ENCODE results near the gene WDR87. TPM values are rescaled to one million over a fixed set of nuclear protein-coding genes. Genes with fewer than 3 reads are reported as not detected.

Gene WDR87
- total RNA-seq, 1 donor from 2014 or later: not detected

DNA sequence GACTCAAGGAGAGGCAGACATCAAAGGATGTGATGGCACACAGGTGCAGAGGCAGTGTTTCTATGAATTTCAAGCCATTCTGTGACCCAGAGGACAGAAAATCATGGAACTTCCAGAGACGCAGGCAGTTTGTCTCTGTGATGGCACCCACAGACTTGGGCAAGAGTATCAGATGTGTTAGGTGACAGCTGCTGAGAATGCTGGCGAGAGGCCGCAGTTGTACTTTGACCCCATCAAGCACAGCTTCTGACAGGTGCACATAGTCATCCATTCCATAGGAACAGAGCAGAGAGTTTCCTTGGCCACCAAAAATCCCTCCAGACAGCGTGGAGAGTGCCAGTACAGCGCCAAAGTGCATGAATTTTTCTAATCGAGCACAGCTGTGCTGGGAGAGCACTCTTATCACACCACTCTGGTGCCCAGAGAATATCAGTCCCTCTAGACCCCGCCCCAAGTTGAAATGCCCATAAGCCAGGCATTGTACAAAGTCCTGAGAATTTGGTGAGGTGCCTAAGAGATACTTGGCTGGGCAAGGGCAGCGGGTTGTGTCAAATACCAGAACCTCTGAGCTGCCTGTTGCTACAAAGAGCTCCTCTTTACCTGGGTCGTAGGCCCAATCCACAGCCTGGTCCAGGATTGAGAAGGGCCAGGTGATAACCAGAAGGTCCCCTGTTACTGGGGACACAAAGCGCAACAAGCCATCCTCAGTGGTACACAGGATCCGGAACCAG is 12.4 kb downstream of the WDR87 start:
- Histone ChIP-seq H3K36me3 (no peaks in the 10 kb centered on the region), H3K27ac (no peak overlapping the region), H3K9me3 (no peaks in the 10 kb centered on the region), H3K27me3 (peaks cover 11% of the 10 kb centered on the region), H3K4me3 (no peak overlapping the region), H3K4me1 (no peaks in the 10 kb centered on the region)
- DNase-seq: no peak
- ATAC-seq: no peak
- intact Hi-C loops (cut with DNase I): no loop called here
- TF ChIP-seq, protein P1, sequence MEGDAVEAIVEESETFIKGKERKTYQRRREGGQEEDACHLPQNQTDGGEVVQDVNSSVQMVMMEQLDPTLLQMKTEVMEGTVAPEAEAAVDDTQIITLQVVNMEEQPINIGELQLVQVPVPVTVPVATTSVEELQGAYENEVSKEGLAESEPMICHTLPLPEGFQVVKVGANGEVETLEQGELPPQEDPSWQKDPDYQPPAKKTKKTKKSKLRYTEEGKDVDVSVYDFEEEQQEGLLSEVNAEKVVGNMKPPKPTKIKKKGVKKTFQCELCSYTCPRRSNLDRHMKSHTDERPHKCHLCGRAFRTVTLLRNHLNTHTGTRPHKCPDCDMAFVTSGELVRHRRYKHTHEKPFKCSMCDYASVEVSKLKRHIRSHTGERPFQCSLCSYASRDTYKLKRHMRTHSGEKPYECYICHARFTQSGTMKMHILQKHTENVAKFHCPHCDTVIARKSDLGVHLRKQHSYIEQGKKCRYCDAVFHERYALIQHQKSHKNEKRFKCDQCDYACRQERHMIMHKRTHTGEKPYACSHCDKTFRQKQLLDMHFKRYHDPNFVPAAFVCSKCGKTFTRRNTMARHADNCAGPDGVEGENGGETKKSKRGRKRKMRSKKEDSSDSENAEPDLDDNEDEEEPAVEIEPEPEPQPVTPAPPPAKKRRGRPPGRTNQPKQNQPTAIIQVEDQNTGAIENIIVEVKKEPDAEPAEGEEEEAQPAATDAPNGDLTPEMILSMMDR (IDR thresholded peaks at IDR 0.05): no peak

DNA sequence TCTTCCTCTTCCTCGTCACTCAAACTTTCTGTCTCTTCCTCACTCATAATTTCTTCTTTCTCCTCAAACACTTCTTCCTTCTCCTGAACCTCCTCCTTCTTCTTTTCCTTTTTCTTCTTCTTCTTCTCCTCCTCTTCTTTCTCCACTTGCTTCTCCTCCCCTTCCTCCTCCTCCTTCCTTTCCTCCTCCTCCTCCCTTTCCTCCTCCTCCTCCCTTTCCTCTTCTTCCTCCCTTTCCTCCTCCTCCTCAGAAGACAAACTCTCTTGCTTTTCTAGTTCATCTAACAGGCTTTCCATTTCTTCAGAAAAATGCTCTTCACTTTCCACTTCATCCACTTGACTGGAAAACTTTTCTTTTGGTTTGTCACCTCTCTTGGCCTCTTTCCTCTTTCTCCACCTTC is 19.8 kb downstream of the WDR87 start:
- no peaks in the 10 kb centered on the region for H3K9me3 ChIP-seq
- H3K27me3 ChIP-seq: peaks cover 9% of the 10 kb centered on the region
- no peak for DNase-seq
- H3K36me3 ChIP-seq: no peaks in the 10 kb centered on the region
- intact Hi-C loops (cut with DNase I): no loop called here
- TF ChIP-seq, protein P1 (IDR thresholded peaks at IDR 0.05): no peak
- no peaks in the 10 kb centered on the region for H3K4me1 ChIP-seq
- ATAC-seq: no peak
- H3K4me3 ChIP-seq: no peak overlapping the region
- H3K27ac ChIP-seq: no peak overlapping the region

DNA sequence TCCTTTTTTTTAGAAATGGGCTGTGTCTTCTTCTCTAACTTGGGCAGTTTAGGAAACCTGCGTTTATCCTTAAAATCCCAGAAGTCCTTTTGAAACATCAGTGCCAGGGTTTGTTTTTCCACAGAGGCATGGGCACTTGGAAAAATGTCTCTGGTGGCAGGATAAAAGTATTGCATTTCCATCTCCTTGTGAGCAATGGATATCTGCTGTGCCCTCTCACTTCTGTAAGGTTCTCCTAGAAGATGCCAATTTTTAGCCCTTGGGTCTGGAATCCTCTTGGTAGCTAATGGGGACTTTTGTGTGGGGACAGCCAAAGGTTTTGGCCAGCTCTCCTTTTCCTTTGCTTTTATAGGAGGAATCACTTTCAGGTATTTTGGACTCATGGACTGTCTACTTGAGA is 21.0 kb downstream of the WDR87 start:
- TF ChIP-seq, protein P1 (IDR thresholded peaks at IDR 0.05): no peak
- Histone ChIP-seq H3K27ac (no peak overlapping the region), H3K4me3 (no peak overlapping the region), H3K27me3 (peaks cover 9% of the 10 kb centered on the region), H3K9me3 (no peaks in the 10 kb centered on the region), H3K36me3 (no peaks in the 10 kb centered on the region), H3K4me1 (no peaks in the 10 kb centered on the region)
- intact Hi-C loops (cut with DNase I): no loop called here
- no peak for DNase-seq
- ATAC-seq: no peak

DNA sequence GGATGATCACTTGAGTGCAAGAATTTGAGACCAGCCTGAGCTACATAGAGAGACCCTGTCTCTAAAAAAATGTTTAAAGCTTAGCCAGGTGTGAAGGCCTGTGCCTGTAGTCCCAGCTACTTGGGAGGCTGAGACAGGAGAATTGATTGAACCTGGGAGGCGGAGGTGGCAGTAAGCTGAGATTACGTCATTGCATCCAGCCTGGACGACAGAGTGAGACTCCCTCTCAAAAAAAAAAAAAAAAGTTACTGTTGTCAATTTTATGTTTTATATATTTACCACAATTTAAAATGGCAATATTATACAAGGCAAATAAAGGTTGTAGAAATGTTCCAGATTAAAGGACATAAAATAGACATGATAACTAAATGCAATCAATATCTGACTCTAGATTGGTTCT is 29.2 kb downstream of the WDR87 start:
- Histone ChIP-seq H3K36me3 (no peaks in the 10 kb centered on the region), H3K4me1 (no peaks in the 10 kb centered on the region), H3K27me3 (no peaks in the 10 kb centered on the region), H3K4me3 (no peak overlapping the region), H3K9me3 (no peaks in the 10 kb centered on the region), H3K27ac (no peak overlapping the region)
- DNase-seq: no peak
- no peak for ATAC-seq
- TF ChIP-seq, protein P1 (IDR thresholded peaks at IDR 0.05): no peak
- intact Hi-C loops (cut with DNase I): no loop called here

DNA sequence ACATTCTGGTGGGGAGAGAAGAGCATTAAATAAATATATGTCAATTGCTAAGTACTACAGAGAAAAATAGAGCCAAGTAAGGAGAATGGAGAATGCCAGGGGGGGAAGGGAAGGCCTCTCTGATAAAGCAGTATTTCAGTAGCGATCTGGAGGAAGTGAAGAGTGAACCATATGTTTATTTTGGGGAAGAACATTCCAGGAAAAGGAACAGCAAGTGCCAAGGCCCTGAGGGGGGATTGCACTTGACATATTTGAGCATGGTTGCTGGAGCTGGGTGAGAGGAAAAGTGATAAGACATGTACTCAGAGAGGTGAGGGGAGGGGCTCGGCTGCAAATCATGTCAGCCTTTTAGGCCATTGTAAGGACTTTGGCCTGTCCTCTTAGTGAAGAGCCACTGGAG is 30.4 kb downstream of the WDR87 start:
- TF ChIP-seq, protein P1 (IDR thresholded peaks at IDR 0.05): no peak
- DNase-seq: no peak
- ATAC-seq: peak; percentile 63

DNA sequence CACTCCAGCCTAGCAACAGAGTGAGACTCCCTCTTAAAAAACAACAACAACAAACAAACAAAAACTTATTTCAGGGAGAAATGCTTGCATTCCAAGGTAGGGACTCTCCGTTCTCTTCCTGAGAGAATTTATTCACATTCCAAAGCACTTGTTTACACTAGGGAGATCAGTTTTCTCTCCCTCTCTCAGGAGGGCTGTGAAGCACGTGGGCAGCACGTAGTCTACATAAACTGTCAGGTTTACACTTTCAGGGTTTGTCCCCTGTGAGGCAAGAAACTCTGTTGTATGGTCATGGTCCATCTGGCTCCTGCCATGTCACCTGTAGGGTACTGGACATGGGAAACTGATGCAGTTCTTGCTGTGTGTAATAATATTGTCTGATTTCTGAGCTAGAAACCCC is 31.6 kb downstream of the WDR87 start:
- H3K9me3 ChIP-seq: no peaks in the 10 kb centered on the region
- intact Hi-C loops (cut with DNase I): no loop called here
- no peak overlapping the region for H3K27ac ChIP-seq
- no peaks in the 10 kb centered on the region for H3K4me1 ChIP-seq
- no peaks in the 10 kb centered on the region for H3K27me3 ChIP-seq
- H3K4me3 ChIP-seq: no peak overlapping the region
- H3K36me3 ChIP-seq: no peaks in the 10 kb centered on the region
- no peak for ATAC-seq
- DNase-seq: no peak
- TF ChIP-seq, protein P1 (IDR thresholded peaks at IDR 0.05): no peak

More for the DNA sequence above, 30.4 kb downstream of the WDR87 start:
- intact Hi-C loops (cut with DNase I): no loop called here
- H3K36me3 ChIP-seq: no peaks in the 10 kb centered on the region
- H3K4me1 ChIP-seq: no peaks in the 10 kb centered on the region
- no peak overlapping the region for H3K4me3 ChIP-seq
- H3K9me3 ChIP-seq: no peaks in the 10 kb centered on the region
- H3K27me3 ChIP-seq: no peaks in the 10 kb centered on the region
- H3K27ac ChIP-seq: no peak overlapping the region

Data from upper lobe of right lung (tissue), 1 donor.